GM19463 (cell line): ENCODE results near the gene PAQR4.
"Not testable (repeated sequence)": the region's sequence is repeated elsewhere in the genome, so short reads cannot be mapped to it uniquely, and the experiment has no call there.

ENCODE experiments used
- ATAC-seq: cut with Tn5 transposase; IDR thresholded peaks from one replicate; pipeline ENCODE4 v1.9.1; 2021; ENCODE audit warnings: mild to moderate bottlenecking, moderate library complexity; ENCODE audit not compliant: unreplicated experiment

The PAQR4 gene

DNA sequence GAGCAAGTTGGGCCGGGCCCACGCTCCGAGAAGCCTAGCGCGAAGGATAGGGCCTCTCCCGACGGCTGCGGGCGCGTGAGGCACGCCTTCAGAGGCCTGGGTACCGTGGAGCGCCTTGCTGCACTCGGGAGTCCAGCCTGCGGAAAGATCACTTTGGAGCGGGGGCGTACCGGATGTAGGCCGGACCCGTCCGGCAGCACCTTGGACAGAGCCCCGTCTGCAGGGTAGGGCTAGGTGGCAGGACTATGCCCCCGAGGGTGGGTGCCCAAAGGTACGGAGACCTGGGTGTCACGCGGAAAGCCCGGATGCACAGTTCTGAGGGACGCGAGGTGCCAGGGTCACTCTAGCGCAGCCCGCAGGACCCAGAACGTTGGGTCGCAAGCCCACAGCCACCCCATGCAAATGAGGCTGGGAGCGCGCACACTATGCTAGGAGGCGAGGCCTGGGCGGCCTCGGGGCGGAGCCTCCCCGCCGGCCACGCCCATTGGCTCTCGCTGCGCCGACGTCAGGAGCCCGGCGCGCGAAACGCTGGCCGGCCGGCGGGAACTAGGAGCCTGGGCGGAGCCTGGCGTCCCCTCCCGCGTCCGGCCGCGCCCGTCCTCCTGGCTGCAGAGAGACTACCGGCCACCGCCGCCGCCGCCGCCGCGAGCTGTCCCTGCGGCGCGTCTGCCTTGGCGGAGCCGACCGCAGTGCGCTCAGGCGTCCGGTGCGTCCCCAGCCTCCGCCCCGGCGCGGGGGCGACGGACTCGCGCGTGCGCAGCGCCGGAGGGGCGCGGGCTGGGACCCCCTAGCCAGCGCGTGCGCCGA is at the start of gene PAQR4:
Gene PAQR4 (plus strand): TSS at position 611 of the 807 bp plus-strand sequence. CDS start 327 bp downstream, outside the sequence.
- peak; percentile 74 for ATAC-seq

GRCh38 chr16:2919511-2920255 is 49.5 kb upstream of the PAQR4 start:
- ATAC-seq = no peak

- ATAC-seq = no peak
Observed at GRCh38 chr16:2923481-2923880, 45.7 kb upstream of the PAQR4 start.

DNA sequence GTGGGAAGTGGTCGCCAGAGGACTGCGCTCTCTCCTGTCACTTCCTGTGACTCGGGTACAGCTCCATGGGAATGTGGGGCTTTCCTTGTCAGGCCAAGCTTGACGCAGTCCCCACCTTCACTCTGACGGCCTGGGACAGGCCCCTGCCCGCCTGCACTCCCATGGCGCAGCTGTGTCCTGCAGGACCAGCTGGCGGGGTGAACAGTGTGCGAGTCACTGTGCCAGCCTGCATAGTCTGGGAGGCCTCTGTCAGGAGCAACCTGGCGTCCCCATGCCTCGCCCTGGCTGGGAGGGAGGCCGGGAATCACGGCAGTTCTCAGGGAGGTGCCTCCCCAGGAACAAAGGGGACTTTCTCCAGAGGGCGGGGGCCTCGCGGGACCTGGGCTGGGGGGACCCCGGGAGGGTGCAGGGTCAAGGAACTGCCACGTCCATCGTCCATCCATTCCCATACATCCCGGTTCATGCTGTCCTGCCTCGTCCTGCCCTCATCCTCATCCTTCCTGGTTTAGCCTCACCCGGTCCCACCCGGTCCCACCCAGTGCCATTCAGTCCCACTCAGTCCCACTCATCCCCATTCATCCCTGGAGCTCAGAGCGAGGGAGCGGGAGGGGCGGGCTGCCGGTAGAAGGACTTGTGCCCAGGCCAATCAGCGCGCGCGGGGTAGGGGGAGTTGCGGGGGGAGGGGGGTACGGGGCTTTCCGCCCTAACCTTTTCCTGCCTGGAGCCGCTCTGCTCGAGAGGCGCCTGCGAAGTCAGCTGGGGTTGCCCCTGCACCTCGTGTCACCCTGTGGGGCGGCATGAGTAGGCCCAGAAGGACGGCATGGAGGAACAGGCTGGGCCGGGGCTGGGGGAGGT is 44.0 kb upstream of the PAQR4 start:
- no peak for ATAC-seq

GRCh38 chr16:2925951-2926649 is 43.0 kb upstream of the PAQR4 start:
- no peak for ATAC-seq

GRCh38 chr16:2926650-2926999 is 42.5 kb upstream of the PAQR4 start:
- no peak for ATAC-seq

- no peak for ATAC-seq
Observed at GRCh38 chr16:2927010-2927646, 42.0 kb upstream of the PAQR4 start.

DNA sequence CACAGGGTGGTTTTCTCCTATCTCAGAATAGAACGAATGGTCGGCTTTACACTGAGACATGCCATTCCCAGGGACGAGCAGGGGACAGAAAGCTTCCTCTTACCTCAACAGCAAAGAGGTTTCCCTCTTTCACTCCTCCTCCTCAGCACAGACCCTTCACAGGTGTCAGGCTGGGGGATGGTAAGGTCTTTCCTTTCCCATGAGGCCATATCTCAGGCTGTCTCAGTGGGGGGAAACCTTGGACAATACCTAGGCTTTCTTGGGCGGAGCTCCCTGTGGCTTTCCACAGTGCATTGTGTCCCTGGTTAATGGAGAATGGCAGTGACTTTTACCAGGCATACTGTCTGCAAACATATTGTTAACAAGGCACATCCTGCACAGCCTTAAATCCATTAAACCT is 41.0 kb upstream of the PAQR4 start:
- not testable (repeated sequence) for ATAC-seq

- no peak for ATAC-seq
Observed at GRCh38 chr16:2928796-2929195, 40.4 kb upstream of the PAQR4 start.

GRCh38 chr16:2929693-2930092 is 39.5 kb upstream of the PAQR4 start:
- ATAC-seq = no peak

GRCh38 chr16:2930236-2930635 is 38.9 kb upstream of the PAQR4 start:
- ATAC-seq = no peak

DNA sequence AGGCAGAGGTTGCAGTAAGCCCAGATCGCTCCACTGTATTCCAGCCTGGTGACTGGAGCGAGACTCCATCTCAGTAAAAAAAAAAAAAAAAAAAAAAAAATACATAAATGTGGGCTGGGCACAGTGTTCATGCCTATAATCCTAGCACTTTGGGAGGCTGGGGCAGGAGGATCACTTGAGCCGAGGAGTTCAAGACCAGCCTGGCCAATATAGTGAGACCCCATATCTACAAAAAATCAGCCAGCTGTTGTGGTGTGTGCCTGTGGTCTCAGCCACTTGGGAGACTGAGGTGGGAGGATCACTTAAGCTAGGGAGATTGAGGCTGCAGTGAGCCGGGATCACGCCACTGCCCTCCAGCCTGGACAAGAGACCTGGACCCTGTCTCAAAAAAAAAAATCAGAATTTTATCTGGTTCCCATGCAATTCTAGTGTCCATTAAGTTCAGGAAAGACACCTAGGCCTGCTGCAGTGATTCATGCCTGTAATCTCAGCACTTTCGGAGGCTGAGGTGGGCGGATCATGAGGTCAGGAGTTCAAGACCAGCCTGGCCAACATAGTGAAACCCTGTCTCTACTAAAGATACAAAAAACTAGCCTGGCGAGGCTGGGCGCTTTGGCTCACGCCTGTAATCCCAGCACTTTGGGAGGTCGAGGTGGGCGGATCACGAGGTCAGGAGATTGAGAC is 37.8 kb upstream of the PAQR4 start:
- ATAC-seq = not testable (repeated sequence)

DNA sequence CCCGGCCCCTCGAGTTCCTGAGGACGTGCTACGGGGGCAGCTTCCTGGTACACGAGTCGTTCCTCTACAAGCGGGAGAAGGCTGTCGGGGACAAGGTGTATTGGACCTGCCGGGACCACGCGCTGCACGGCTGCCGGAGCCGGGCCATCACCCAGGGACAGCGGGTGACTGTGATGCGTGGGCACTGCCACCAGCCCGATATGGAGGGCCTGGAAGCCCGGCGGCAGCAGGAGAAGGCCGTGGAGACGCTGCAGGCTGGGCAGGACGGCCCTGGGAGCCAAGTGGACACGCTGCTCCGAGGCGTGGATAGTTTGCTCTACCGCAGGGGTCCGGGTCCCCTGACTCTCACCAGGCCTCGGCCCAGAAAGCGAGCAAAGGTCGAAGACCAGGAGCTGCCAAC is 36.0 kb upstream of the PAQR4 start:
- ATAC-seq = no peak

DNA sequence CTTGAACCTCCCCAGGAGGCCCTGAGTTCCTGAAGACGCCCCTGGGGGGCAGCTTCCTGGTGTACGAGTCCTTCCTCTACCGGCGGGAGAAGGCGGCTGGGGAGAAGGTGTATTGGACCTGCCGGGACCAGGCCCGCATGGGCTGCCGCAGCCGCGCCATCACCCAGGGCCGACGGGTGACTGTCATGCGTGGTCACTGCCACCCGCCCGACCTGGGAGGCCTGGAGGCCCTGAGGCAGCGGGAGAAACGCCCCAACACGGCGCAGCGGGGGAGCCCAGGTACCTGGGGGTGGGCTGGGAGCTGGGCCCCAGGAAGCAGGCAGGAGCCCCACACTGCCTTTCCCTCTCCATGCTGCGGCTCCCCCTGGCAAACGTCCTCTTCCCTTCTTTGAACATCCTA is 35.4 kb upstream of the PAQR4 start:
- no peak for ATAC-seq

DNA sequence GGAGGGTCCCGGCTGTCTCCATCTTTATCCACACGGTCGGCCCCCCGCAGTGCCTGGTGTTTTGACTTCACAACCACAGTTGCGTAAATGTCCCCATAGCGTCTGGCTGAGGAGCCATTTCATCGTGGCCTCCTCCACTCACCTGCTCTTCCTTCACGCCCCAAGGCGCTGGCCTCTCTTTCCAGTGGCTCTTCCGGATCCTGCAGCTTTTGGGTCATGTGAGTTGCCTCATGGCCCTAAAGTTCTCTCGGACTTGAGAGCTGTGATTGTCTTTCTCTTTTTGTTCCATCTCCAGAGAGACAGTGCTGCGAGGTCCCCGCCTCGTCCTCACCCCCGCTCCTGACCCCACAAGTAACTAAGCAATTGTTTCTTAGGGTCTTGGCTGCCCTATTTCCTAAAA is 34.7 kb upstream of the PAQR4 start:
- no peak for ATAC-seq

- ATAC-seq = no peak
Observed at GRCh38 chr16:2936436-2937011, 32.6 kb upstream of the PAQR4 start.

DNA sequence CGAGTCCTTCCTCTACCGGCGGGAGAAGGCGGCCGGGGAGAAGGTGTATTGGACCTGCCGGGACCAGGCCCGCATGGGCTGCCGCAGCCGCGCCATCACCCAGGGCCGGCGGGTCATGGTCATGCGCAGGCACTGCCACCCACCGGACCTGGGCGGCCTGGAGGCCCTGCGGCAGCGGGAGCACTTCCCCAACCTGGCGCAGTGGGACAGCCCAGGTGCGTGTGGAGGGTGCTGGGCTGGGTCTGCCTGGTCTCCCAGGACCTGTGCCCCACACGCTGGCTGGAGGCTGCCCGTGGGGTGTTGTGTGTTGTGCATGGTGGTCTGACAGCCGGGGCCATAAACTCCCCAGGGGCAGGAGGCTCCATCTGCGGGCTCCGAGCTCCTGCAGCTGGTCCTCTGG is 32.0 kb upstream of the PAQR4 start:
- ATAC-seq = no peak

- ATAC-seq = no peak
Observed at GRCh38 chr16:2938206-2938605, 30.9 kb upstream of the PAQR4 start.

GRCh38 chr16:2939968-2940367 is 29.2 kb upstream of the PAQR4 start:
- no peak for ATAC-seq
